HCT116 (cell line): ENCODE data around the gene ELOB.

ENCODE experiments used
- EZH2 ChIP-seq: fragments of 200-600 bp; sonication (generic); IDR thresholded peaks from 2 replicates; pipeline ENCODE4 v1.6.1; 2017; ENCODE audit warnings: antibody characterized with exemption, mixed run types
- POLR2A ChIP-seq: IDR thresholded peaks from 2 replicates; pipeline ENCODE4 v1.7.0; 2011; ENCODE audit warnings: borderline replicate concordance; ENCODE audit not compliant: insufficient read depth, insufficient read length; ENCODE audit errors: extremely low read depth
- POLR2AphosphoS5 ChIP-seq: IDR thresholded peaks from 2 replicates; pipeline ENCODE4 v1.6.1; 2011; ENCODE audit warnings: mild to moderate bottlenecking, low read depth, low read length, moderate library complexity
- SP1 ChIP-seq: IDR thresholded peaks from 2 replicates; pipeline ENCODE4 v1.6.1; 2012; ENCODE audit warnings: low read depth
- SRF ChIP-seq: IDR thresholded peaks from 2 replicates; pipeline ENCODE4 v1.6.1; 2012; ENCODE audit warnings: low read depth
- TF ChIP-seq, protein P1 (sequence below), 3 experiments: fragments of 200-600 bp in 1 of 3; sonication (generic) in 1 of 3; IDR thresholded peaks in 2 of 3; conservative IDR thresholded peaks in 1 of 3; 2 replicates each; pipeline ENCODE4 v1.5.1; 2012 to 2017; ENCODE audit warnings: low read depth in 2 of 3, low read length in 2 of 3, antibody characterized with exemption in 1 of 3, borderline replicate concordance in 1 of 3, control low read depth in 1 of 3, mild to moderate bottlenecking in 1 of 3, mixed read lengths in 1 of 3, mixed run types in 1 of 3, moderate library complexity in 1 of 3; ENCODE audit not compliant: insufficient read depth in 1 of 3
- TF ChIP-seq, protein P2 (sequence below): IDR thresholded peaks from 2 replicates; pipeline ENCODE4 v1.6.1; 2012

DNA sequence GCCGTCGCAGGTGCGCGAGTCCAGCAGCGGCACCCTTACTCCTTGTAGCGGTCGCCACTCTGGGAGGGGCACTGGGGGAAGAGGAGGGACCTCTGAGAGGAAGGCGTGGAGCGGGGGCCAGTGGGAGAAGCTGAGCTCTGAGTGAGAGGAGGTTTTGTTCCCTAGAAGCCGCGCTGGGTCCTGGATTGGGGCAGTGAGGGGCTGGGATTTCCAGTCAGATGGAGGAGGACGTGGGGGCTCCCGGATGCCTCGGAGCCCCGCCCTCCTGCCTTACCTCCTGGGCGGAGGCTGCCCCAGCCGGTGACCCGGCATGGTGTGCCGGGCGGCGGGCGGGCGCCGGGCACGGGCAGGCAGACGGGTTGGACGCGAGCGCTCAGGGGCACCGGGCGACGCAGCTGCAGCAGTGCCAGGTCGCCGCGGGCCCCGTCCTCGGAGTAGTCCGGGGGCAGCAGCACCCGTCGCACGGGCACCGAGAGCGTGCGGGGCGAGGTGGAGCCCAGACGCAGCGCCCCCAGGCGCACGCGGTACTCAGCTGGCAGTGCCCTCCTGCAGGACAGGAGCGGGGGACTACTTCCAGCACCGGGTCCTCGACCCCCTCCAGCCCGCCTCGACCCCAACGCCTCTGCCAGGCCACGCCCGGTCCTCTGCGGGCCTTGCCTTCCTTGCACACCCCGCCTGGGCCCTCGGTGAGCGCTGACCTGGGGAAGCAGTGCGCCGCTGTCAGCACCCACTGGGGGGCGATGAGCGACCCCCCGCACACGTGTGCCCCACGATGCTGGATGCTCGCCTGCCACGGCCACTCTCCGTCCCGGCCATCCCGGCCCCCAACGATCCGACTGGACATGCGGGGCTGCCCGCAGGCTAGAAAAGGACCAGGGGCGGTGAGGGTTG is 8.3 kb upstream of the ELOB start:
- TF ChIP-seq, protein P1, sequence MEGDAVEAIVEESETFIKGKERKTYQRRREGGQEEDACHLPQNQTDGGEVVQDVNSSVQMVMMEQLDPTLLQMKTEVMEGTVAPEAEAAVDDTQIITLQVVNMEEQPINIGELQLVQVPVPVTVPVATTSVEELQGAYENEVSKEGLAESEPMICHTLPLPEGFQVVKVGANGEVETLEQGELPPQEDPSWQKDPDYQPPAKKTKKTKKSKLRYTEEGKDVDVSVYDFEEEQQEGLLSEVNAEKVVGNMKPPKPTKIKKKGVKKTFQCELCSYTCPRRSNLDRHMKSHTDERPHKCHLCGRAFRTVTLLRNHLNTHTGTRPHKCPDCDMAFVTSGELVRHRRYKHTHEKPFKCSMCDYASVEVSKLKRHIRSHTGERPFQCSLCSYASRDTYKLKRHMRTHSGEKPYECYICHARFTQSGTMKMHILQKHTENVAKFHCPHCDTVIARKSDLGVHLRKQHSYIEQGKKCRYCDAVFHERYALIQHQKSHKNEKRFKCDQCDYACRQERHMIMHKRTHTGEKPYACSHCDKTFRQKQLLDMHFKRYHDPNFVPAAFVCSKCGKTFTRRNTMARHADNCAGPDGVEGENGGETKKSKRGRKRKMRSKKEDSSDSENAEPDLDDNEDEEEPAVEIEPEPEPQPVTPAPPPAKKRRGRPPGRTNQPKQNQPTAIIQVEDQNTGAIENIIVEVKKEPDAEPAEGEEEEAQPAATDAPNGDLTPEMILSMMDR (IDR thresholded peaks at IDR 0.05 in 2 of 3, conservative IDR thresholded peaks at IDR 0.05 in 1 of 3; ENCODE audit: borderline replicate concordance in 1 of 3, insufficient read depth in 1 of 3, low read depth in 2 of 3, low read length in 2 of 3) = peak in 2 of 3 experiments; percentile 43 to 52; a peak in 4 of 6 replicates
- TF ChIP-seq SP1 (no peak), EZH2 (no peak), SRF (no peak), POLR2AphosphoS5 (no peak), POLR2A (no peak)
- TF ChIP-seq, protein P2, sequence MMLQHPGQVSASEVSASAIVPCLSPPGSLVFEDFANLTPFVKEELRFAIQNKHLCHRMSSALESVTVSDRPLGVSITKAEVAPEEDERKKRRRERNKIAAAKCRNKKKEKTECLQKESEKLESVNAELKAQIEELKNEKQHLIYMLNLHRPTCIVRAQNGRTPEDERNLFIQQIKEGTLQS = no peak
